ENCODE data around the gene NCAPG2.

The NCAPG2 gene

DNA sequence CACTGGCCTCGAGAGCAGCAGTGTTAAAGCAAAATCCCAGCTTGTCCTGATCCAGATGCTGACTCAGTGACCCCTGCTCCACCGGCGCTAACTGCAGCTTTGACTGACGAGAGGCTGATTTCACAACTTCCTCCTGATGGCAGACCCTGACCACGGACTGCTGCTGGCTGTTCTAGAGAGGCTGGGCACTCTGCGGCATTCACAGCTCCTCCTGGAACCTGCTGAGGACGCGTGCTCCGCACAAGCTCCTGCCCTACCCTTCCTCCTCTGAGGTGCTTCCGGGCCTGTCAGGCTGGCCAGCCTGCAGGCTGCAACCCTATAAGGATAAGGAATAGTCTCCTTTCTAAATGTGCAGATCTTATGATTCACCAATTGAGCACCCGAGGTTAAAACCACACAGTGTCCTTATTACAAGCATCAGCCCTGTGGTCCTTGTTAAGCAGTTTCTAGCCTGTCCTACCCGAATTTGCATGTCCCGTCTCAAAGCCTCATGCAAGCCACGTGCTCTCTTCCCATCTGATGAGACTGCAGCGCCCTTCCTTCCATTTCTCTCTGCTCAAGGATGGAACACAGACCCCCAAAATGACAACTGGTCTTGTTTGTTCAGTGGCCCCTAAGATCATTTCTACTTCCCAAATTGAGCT lies 35.5 kb upstream of the NCAPG2 start:
- ATAC-seq (no peak), DNase-seq (no peak)
- H3K27ac Mint-ChIP-seq, result peak overlapping the region; percentile 88 to 91

DNA sequence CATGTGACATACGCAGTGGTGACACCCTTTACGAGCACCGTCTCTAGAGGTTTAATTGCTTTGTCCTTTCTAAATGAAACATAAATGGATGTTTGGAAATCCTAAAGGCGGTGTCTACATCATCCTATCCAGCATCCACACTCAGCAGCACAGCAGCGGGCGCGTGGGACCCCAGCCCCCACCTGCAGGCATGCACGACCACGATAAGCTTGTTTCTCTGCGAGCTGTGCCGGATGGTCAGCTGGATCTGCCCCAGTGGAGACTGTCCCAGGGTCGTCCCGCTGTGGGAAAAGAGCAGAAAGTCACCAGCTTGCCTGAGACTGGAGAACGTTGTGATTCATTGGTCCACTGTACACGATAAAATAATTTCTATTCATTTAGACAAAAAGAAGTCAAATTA lies 34.2 kb upstream of the NCAPG2 start:
- H3K4me3 Mint-ChIP-seq, result no peak overlapping the region

More for the DNA sequence above, 35.5 kb upstream of the NCAPG2 start:
- H3K4me3 Mint-ChIP-seq, result peak overlapping the region in 1 of 2 donors; percentile 19
- H3K4me1 Mint-ChIP-seq, result peaks cover 34% of the 10 kb centered on the region
- H3K27me3 Mint-ChIP-seq, result no peaks in the 10 kb centered on the region
- no peaks in the 10 kb centered on the region for H3K9me3 Mint-ChIP-seq

DNA sequence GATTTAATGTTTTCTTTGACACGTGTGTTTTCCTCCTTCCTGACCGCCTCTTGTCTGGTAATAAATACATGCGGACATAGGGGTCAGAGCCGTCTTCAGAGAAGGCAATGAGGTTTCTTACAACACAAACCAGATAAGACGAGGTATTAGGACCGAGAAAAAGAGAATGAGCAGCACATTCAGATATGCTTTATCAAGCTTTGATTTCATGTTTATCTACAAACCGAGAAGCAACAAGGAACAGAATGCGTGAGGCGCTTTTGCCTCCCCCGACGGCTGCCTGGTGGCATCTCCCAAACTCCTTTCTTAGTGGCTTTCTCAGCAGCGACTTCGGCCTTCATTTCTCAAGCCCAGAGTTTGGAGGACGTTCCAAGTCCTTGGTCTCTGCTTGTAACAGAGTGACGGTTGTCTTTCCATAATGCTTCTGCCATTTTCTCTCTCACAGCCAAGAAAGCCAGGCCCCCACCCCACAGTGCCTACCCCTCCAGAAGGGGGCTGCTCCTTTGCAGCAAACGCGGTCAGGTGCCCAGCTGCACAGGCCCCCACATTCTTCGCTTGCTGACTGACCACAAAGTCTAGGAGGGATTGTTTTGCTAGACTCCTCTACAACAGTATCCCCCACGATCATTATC lies 32.6 kb upstream of the NCAPG2 start:
- Mint-ChIP-seq H3K9me3 (no peaks in the 10 kb centered on the region), H3K27ac (peak overlapping the region in 1 of 2 donors; percentile 38), H3K4me3 (no peak overlapping the region), H3K4me1 (peaks cover 20% of the 10 kb centered on the region), H3K27me3 (no peaks in the 10 kb centered on the region)
- ATAC-seq (no peak), DNase-seq (no peak)

More for the DNA sequence above, 34.2 kb upstream of the NCAPG2 start:
- no peaks in the 10 kb centered on the region for H3K9me3 Mint-ChIP-seq
- no peak for DNase-seq
- H3K27me3 Mint-ChIP-seq, result no peaks in the 10 kb centered on the region
- H3K4me1 Mint-ChIP-seq, result peaks cover 34% of the 10 kb centered on the region
- H3K27ac Mint-ChIP-seq, result no peak overlapping the region
- ATAC-seq, result no peak

DNA sequence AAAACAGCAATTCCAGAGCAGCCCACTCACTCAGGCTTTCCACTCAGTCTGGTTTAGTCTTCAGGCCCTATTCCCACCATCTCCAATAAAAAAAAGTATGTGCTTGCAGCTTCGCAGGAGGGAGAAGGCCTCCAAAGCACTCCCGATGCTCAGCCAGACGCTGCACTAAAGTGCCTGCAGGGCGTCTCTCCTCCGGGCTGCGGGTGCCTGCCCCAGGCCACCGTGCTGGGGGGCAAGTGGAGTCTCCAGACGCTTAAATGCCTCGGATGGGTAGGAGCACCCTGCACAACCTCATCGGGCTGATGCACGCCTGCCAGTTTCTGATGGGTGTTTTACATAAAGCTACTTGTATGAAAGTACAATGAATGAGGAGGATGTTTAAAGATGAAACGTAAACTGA lies 31.3 kb upstream of the NCAPG2 start:
- ATAC-seq, result no peak
- Mint-ChIP-seq H3K4me3 (no peak overlapping the region), H3K27me3 (no peaks in the 10 kb centered on the region), H3K4me1 (peaks cover 11% of the 10 kb centered on the region), H3K27ac (no peak overlapping the region), H3K9me3 (no peaks in the 10 kb centered on the region)
- no peak for DNase-seq

DNA sequence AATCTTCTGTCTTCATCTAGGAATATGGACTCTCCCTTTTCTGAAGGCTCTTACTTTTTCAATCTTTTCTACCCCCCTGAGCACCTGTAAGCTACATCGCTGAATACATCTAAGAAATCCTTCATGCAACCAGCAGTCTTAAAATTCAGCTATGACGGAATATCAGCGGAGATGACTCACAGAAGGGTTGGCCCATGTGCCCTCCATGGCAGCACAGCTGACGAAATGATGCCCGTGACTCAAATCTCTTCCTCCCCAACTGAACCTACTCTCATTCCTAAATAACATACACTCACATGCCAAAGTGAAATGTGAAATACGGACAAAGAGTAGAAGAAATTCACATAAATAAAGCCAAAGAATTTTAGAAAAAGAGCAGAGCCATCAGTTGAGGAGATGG lies 30.3 kb upstream of the NCAPG2 start:
- Mint-ChIP-seq H3K4me3 (no peak overlapping the region), H3K4me1 (peaks cover under 1% of the 10 kb centered on the region), H3K27me3 (no peaks in the 10 kb centered on the region), H3K27ac (peak overlapping the region; percentile 3 to 14), H3K9me3 (no peaks in the 10 kb centered on the region)
- ATAC-seq, result no peak
- DNase-seq, result no peak

DNA sequence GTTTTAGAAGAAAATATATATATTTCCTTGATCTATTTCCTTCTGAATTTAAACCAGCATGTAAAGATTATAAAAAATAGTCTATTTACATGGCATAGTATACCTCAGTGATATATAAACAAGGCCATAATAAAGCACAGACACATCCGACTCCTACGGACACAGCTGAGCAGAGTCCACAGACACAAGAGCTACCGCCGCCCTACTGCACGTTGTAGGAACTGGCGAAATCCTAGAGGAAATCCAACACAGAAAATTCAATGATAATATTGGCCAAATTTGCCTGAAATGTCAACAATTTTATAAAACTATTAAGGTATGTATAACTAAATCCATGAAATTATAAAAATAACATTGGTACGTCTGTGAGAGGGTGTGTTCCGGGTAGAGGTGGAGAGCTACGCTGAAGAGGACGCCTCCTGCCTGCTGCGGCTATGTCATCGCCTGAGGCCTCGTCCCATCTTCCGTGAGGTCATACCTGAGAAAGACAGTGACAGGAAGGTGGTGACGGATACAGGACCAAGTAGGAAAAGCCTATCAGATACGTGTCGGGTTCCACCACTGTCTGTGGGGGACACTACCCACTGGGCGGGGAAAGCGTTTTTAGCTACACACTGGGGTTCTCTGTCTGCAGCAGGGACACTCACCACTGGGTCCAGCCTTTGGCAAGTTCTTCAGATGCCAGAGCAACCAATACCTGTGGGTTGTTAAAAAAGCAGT lies 29.3 kb upstream of the NCAPG2 start:
- Mint-ChIP-seq H3K4me1 (no peaks in the 10 kb centered on the region), H3K27me3 (no peaks in the 10 kb centered on the region), H3K27ac (no peak overlapping the region), H3K9me3 (no peaks in the 10 kb centered on the region), H3K4me3 (no peak overlapping the region)
- ATAC-seq, result no peak
- no peak for DNase-seq

DNA sequence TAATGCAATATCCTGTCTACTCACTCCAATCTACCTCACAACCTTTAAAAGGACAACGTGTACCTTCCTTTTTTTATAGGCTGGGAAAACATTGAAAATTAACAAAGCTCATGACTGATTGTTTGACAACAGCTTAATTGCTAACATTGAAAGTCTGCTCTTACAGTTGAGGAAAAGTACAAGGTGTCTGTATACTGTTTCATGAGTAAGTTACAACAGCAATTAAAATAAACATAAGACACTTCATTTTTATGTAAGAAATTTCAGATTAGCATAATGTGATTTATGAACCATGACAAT lies 28.6 kb upstream of the NCAPG2 start:
- Mint-ChIP-seq H3K4me1 (no peaks in the 10 kb centered on the region), H3K27ac (peak overlapping the region in 1 of 2 donors; percentile 13), H3K9me3 (no peaks in the 10 kb centered on the region), H3K27me3 (no peaks in the 10 kb centered on the region), H3K4me3 (no peak overlapping the region)
- ATAC-seq, result no peak
- DNase-seq, result no peak

DNA sequence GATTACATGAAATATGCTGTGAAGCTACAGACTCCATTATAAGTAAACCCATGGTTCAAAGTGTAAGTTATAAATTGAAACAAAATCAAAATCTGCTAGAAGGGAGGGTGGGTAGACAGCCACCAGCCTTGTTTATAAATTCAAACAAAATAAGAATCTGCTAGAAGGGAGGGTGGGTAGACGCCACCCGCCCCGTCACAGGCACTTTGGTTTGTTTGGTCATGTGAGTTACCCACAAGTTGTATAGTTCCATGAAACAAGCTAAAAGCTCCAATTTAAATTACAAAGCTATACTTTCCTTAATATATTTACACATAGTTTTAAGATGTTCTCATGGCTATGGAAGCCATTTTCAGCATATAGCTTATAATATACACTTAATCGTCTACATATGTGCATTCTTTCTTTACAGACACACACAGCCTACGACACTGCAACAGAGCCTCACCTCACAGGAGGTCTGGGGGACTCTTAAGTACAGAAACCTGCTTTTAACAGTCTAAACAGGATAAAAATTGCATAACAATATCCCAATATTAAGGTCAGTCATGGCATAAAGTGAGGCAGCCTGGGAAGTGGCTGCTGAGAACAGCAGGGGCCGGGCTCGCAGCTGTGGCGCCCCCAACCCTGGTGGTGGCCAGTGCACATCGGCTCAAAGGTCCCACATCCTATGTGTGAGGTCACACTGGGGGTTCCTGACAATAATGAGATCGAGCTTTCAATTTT lies 28.1 kb upstream of the NCAPG2 start:
- DNase-seq (no peak), ATAC-seq (no peak)
- Mint-ChIP-seq H3K4me3 (no peak overlapping the region), H3K27ac (no peak overlapping the region), H3K4me1 (no peaks in the 10 kb centered on the region), H3K9me3 (no peaks in the 10 kb centered on the region), H3K27me3 (no peaks in the 10 kb centered on the region)

DNA sequence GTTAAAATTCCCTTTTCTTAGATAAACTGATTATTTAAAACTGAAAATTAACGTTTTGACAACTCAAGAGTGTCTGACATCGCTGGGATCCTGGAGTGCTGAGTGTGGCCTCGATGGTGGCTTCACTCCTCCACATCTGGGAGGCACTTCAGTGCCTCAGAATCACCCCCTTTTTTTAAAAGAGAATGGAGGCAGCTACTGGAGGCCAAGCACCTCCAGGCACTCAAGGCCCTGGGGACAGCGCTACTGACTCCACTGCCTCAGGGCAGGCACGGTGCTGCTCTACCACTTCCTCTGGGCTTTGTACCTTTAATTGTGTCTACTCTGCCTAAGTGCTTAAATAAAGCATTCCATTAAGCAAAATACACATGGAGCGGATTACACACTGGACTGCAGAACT lies 27.2 kb upstream of the NCAPG2 start:
- H3K9me3 Mint-ChIP-seq, result no peaks in the 10 kb centered on the region
- no peaks in the 10 kb centered on the region for H3K27me3 Mint-ChIP-seq
- no peaks in the 10 kb centered on the region for H3K4me1 Mint-ChIP-seq
- no peak overlapping the region for H3K27ac Mint-ChIP-seq
- ATAC-seq, result no peak
- H3K4me3 Mint-ChIP-seq, result no peak overlapping the region
- no peak for DNase-seq

DNA sequence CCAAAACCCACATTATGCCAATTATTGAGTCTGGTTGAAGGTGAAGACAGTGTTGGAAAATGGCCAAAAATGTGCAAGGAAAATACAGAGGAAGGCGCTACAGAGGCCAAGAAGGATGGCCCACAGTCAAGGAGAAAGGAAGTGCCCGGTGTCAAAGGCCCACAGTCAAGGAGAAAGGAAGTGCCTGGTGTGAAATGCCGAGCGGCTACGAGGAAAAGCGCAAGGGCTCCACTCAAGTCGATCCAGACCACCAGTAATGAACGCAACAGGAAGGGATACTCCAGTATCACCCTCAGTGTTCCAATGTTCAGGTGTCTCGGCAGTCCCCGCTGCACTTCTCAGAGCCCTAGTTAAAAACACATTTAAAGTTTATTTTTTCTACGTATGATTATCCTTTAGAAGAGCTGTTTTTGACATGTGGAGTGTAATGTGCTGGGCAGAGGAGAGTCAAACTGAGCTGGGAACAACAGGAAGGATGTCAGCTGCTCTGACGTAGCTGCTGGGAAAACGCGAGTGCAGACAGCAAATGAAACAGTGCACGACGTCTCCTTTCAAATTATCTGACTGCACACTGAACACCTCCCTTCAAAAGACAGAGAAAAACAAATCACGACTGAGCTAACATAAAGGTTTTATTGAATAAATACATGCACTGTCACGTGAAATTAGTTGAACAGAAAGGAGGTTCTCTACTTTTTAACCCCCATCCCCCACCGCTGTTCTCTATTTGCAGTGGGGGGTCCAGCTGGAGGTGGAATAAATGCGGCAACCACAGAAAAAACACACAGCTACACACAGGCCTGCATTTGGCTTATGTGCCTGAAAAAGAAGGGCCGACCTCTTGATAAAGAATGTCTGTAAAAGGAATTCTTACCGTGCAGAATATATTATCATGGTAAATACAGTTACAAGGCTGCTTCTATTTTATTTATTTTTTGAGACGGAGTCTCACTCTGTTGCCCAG lies 26.1 kb upstream of the NCAPG2 start:
- H3K27me3 Mint-ChIP-seq, result no peaks in the 10 kb centered on the region
- peak overlapping the region; percentile 0 to 54 for H3K27ac Mint-ChIP-seq
- H3K4me3 Mint-ChIP-seq, result no peak overlapping the region
- no peaks in the 10 kb centered on the region for H3K4me1 Mint-ChIP-seq
- DNase-seq (no peak), ATAC-seq (no peak)
- no peaks in the 10 kb centered on the region for H3K9me3 Mint-ChIP-seq

DNA sequence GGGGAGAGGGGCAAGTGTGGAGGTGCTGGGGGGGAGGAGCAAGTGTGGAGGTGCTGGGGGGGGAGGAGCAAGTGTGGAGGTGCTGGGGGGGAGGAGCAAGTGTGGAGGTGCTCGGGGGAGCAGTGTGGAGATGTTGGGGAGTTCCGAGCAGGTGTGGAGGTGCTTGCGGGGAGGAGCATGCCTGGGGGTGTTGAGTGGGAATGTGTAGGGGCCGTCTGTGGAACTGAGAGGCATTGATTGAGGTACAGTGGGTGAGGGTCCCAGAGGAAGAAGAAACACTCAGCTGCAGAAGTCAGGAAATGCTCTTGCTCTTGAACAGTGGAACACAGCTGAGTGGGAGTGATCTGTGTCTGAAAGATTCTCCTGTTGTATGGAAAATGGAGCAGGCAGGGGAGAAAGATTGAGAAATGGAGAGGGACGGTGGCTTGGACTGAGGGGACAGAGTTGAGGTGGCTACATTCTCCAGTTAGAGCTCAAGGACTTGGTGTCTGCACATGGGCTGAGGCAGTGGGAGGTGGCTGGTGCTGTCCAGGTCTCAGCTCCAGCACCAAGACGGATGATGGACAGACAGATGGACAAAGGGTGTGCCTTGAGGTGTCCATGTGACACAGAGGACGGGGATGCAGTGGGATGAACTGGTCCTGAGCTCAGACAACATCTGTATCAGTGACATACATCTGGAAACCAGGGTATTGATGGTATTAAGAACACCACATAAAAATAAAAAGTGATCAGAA lies 25.2 kb upstream of the NCAPG2 start:
- ATAC-seq, result no peak
- Mint-ChIP-seq H3K27ac (peak overlapping the region; percentile 35 to 54), H3K27me3 (no peaks in the 10 kb centered on the region), H3K4me1 (no peaks in the 10 kb centered on the region), H3K4me3 (no peak overlapping the region), H3K9me3 (no peaks in the 10 kb centered on the region)
- DNase-seq, result no peak

DNA sequence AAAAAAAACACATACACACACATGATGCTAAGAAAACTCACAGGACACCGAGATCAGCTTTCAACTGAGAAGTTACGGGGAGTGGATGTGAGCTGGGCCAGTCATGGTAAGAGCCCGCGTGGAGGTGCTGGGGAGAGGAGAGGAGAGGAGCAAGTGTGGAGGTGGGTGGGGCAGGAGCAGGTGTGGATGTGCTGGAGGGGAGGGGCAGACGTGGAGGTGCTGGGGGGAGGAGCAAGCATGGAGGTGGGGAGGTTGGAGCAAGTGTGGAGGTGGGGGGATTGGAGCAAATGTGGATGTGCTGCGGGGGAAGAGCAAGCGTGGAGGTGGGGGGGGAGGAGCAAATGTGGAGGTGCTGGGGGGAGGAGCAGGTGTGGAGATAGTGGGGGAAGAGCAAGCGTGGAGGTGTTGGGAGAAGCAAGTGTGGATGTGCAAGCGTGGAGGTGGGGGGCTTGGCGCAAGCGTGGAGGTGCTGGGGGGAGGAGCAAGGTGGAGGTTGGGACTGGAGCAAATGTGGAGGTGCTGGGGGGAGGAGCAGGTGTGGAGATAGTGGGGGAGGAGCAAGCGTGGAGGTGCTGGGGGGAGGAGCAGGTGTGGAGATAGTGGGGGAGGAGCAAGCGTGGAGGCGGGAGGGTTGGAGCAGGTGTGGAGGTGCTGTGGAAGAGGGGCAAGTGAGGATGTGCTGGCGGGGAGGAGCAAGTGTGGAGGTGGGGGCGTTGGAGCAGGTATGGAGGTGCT lies 24.5 kb upstream of the NCAPG2 start:
- Mint-ChIP-seq H3K4me3 (no peak overlapping the region), H3K4me1 (no peaks in the 10 kb centered on the region), H3K27me3 (no peaks in the 10 kb centered on the region), H3K27ac (peak overlapping the region; percentile 59 to 68), H3K9me3 (no peaks in the 10 kb centered on the region)
- DNase-seq (no peak), ATAC-seq (no peak)

DNA sequence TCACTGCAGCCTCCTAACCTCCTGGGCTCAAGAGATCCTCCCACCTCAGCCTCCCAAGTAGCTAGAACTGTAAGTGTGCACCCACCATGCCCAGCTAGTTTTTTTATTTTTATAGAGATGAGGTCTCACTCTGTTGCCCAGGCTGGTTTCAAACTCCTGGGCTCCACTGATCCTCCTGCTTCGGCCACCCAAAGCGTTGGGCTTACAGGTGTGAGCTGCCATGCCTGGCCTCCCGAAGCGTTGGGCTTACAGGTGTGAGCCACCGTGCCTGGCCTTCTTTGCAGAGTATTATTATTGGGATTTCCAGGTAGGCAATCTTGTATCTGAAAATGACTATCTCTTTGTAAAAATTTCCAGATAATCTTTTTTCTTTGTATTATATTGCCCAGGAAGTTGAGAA lies 23.1 kb upstream of the NCAPG2 start:
- DNase-seq, result no peak
- no peak overlapping the region for H3K4me3 Mint-ChIP-seq
- ATAC-seq, result no peak
- no peak overlapping the region for H3K27ac Mint-ChIP-seq
- no peaks in the 10 kb centered on the region for H3K4me1 Mint-ChIP-seq
- H3K27me3 Mint-ChIP-seq, result no peaks in the 10 kb centered on the region
- no peaks in the 10 kb centered on the region for H3K9me3 Mint-ChIP-seq

DNA sequence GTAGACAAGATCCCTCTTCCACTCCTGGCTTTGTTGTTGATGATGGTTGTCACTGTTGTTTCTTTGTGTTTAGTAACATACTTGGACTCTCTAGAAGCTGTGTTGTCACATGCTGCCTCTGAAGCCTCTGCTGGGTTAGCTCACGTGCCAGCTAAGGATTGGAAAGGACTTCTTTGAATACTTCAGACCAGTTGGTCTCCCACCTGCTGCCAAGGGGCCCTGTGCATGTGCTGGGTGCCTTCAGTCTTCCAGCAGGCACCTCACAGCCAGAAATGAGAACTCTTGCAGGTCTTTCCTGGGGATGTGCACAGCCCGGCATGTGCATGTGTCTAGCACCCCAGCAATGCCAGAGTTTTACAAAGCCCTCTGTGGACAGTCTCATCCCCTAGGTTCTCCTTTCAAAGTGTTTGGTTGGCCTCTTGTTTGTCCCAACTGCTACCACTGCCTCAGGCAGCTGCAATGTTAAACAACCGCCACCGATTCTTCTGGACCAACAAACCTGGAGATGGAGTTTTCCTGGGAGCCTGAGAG lies 21.7 kb upstream of the NCAPG2 start:
- Mint-ChIP-seq H3K27me3 (no peaks in the 10 kb centered on the region), H3K9me3 (no peaks in the 10 kb centered on the region), H3K4me3 (no peak overlapping the region), H3K4me1 (no peaks in the 10 kb centered on the region), H3K27ac (no peak overlapping the region)
- no peak for DNase-seq
- ATAC-seq, result no peak
